ENCODE data around the gene REXO4. TPM values are rescaled to one million over a fixed set of nuclear protein-coding genes. Genes with fewer than 3 reads are reported as not detected.

The REXO4 gene
- total and polyA plus RNA-seq, 2 of the 13 experiments (the other 11 are each of a cell fraction or from before 2014, with no cell fraction given) = 18.5 to 30.4 TPM

DNA sequence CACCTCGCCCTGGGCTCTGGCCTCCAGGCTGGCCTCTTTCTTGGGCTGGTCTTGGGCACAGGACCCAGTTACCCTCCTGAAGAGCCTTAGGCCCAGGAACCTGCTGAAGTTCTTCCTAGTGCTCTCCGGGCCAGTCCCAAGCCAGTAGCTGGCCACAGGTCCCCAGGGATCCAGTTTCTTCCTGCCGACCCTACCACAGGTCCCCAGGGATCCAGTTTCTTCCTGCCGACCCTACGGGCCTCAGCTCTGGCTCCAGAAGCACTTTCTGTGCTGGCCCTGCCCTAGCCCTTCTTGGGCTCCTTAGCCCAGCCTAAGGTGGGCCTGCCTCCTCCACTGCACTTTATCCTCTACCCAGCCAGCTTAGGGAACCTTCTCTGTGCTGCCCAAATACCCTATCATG lies 23.8 kb upstream of the REXO4 start:
- CTCF ChIA-PET (ENCODE audit: low intra/inter-chr PET ratio, low total read pairs) = no interaction called here
- FAIRE-seq = no peak
- WGBS (ENCODE audit: low lambda C conversion rate) = 0% methylated on average over 2 of the region's 5 CpGs

More for the DNA sequence above, 23.8 kb upstream of the REXO4 start:
- DNase-seq (ENCODE audit: low spot score) (no peak), ATAC-seq (no peak)
- in situ Hi-C loops (cut with HindIII; ENCODE audit: extremely low pct_ligation_motif_present, low pct_unique_long_range_greater_than_20kb) (no loop called here), intact Hi-C loops (cut with micrococcal nuclease; ENCODE audit: unreplicated experiment) (no loop called here)
- no peaks in the 10 kb centered on the region for H3K79me2 ChIP-seq (ENCODE audit: insufficient read depth, low read length)
- BruUV-seq (replicated peaks) = no TSS peak
- peaks cover 5 to 92% of the 10 kb centered on the region in 2 experiments; a peak in 3 of 5 replicates for H3K27me3 ChIP-seq (ENCODE audit: control insufficient read depth in 1 of 2, insufficient read depth in 2 of 2, low read length in 2 of 2)
- H3K4me2 ChIP-seq (ENCODE audit: low read depth, low read length) = no peak overlapping the region
- no peaks in the 10 kb centered on the region for H3K4me1 ChIP-seq (ENCODE audit: insufficient read depth, low read length)
- H3K36me3 ChIP-seq (replicated peaks in 1 of 2; ENCODE audit: control insufficient read depth in 1 of 2, insufficient read depth in 2 of 2, low read length in 2 of 2) = no peaks in the 10 kb centered on the region
- H4K20me1 ChIP-seq (ENCODE audit: insufficient read depth, low read length) = no peaks in the 10 kb centered on the region
- no peaks in the 10 kb centered on the region for H3K9me3 ChIP-seq (ENCODE audit: low read length)
- TF ChIP-seq NR2F1 (CRISPR knock-in tag; IDR thresholded peaks at IDR 0.05) = no peak
- TF ChIP-seq, protein P1, sequence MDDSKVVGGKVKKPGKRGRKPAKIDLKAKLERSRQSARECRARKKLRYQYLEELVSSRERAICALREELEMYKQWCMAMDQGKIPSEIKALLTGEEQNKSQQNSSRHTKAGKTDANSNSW (CRISPR knock-in tag; IDR thresholded peaks at IDR 0.05; ENCODE audit: borderline replicate concordance) = no peak
- no peak for TF ChIP-seq GRHL1 (CRISPR knock-in tag; conservative IDR thresholded peaks at IDR 0.05)
- no peak for TF ChIP-seq ZNF24 (IDR thresholded peaks at IDR 0.05)
- no peak for TF ChIP-seq AGO1 (IDR thresholded peaks at IDR 0.05; ENCODE audit: low read depth, low read length, poor library complexity, severe bottlenecking)
- no peak for TF ChIP-seq ZBTB20 (CRISPR knock-in tag; IDR thresholded peaks at IDR 0.05; ENCODE audit: borderline replicate concordance, low read depth)
- TF ChIP-seq ZSCAN29 (CRISPR knock-in tag; conservative IDR thresholded peaks at IDR 0.05) = no peak
- TF ChIP-seq ZNF567 (CRISPR knock-in tag; IDR thresholded peaks at IDR 0.05; ENCODE audit: borderline replicate concordance) = no peak
- TF ChIP-seq ZNF740 (CRISPR knock-in tag; IDR thresholded peaks at IDR 0.05) = no peak
- TF ChIP-seq ZNF432 (CRISPR knock-in tag; IDR thresholded peaks at IDR 0.05; ENCODE audit: borderline replicate concordance) = no peak
- TF ChIP-seq ZNF674 (CRISPR knock-in tag; IDR thresholded peaks at IDR 0.05; ENCODE audit: low read depth) = no peak
- no peak overlapping the region for H3K27ac ChIP-seq (ENCODE audit: extremely low read length, insufficient read depth, low read length)
- no peak overlapping the region for H3K4me3 ChIP-seq (replicated peaks in 1 of 3; ENCODE audit: insufficient read depth in 1 of 3, low read depth in 2 of 3, low read length in 3 of 3)
- POLR2A ChIA-PET = no interaction called here
- no peak overlapping the region for H2AFZ ChIP-seq (ENCODE audit: low read length)
- H3K9ac ChIP-seq (ENCODE audit: insufficient read depth, low read depth, low read length) = no peak overlapping the region
